ENCODE results near the gene PAPOLG. TPM values are rescaled to one million over a fixed set of nuclear protein-coding genes. Genes with fewer than 3 reads are reported as not detected.
A peak's percentile ranks its signal among the peaks of the same experiment; 100 is the strongest.

The PAPOLG gene
- total RNA-seq, 1 donor from 2014 or later = 60.8 TPM

DNA sequence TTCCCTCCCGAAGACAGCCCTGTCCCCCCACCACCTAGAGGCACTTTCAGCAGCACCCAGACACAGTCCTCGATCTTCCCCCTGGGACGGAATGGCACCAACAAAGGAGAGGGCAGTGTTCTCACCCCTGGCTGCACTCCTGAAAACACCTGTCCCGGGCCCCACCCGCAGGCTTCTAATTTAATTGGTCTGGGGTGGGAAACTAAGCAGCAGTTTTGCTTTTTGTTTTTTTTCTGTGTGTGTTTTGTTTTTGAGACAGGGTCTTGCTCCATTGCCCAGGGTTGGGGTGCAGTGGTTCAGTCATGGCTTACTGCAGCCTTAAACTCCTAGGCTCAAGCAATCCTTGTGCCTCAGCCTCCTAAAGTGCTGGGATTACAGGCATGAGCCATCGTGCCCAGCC lies 86.9 kb downstream of the PAPOLG start:
- H3K36me3 Mint-ChIP-seq = no peaks in the 10 kb centered on the region
- peaks cover 4% of the 10 kb centered on the region for H3K27me3 Mint-ChIP-seq (ENCODE audit: insufficient read depth, low read depth)

DNA sequence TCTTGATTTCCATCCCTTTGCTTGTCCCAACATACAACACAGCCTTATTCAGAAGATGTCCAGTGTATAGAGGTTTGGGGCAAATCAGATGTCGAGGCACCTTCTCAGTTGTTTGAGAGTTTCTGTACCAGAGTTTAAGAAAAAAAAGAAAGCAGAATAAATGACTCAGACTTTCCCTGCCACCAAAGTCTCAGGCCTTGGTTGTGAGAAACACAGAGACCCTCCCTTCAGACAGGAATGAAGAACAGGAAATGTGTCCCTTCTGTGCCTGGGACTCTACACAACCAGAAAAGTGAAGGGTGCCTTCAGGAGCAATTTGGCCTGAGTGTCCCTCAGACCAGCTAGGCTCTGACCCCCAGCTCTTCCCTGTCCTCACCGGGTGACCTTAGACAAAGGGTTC lies 88.0 kb downstream of the PAPOLG start:
- Histone ChIP-seq H4K20me1 (ENCODE audit: low read depth) (no peaks in the 10 kb centered on the region), H3K4me3 (no peak overlapping the region), H3K36me3 (no peaks in the 10 kb centered on the region), H3K27ac (no peak overlapping the region), H3K9ac (no peak overlapping the region), H3K79me2 (ENCODE audit: low read depth) (no peaks in the 10 kb centered on the region), H3K27me3 (peaks cover 2% of the 10 kb centered on the region), H3K4me1 (peaks cover 11% of the 10 kb centered on the region), H3K4me2 (no peak overlapping the region), H2AFZ (replicated peaks) (no peak overlapping the region), H3F3A (ENCODE audit: low read depth) (no peaks in the 10 kb centered on the region), H3K9me3 (ENCODE audit: low read depth) (no peaks in the 10 kb centered on the region)
- Mint-ChIP-seq H3K36me3 (no peaks in the 10 kb centered on the region), H3K27ac (no peak overlapping the region), H3K4me1 (peaks cover 5% of the 10 kb centered on the region), H3K4me3 (no peak overlapping the region), H3K27me3 (ENCODE audit: insufficient read depth, low read depth) (peaks cover 4% of the 10 kb centered on the region), H3K9me3 (no peaks in the 10 kb centered on the region)
- TF ChIP-seq EZH2phosphoT487 (IDR thresholded peaks at IDR 0.05) (no peak), CTCF (IDR thresholded peaks at IDR 0.05) (no peak), EZH2 (IDR thresholded peaks at IDR 0.05) (no peak)
- DNase-seq (ENCODE audit: low spot score) = no peak

More for the DNA sequence above, 86.9 kb downstream of the PAPOLG start:
- no peak overlapping the region for H3K4me3 ChIP-seq
- no peaks in the 10 kb centered on the region for H3K36me3 ChIP-seq
- H3K4me1 ChIP-seq = peaks cover 9% of the 10 kb centered on the region
- TF ChIP-seq EZH2 (IDR thresholded peaks at IDR 0.05) (no peak), EZH2phosphoT487 (IDR thresholded peaks at IDR 0.05) (no peak), CTCF (IDR thresholded peaks at IDR 0.05) (no peak)
- H4K20me1 ChIP-seq (ENCODE audit: low read depth) = no peaks in the 10 kb centered on the region
- no peak overlapping the region for H3K9ac ChIP-seq
- no peak overlapping the region for H2AFZ ChIP-seq (replicated peaks)
- no peaks in the 10 kb centered on the region for H3K9me3 ChIP-seq (ENCODE audit: low read depth)
- Mint-ChIP-seq H3K4me1 (peaks cover 5% of the 10 kb centered on the region), H3K27ac (no peak overlapping the region), H3K4me3 (no peak overlapping the region), H3K9me3 (no peaks in the 10 kb centered on the region)
- H3K27me3 ChIP-seq = peaks cover 13% of the 10 kb centered on the region
- no peak for DNase-seq (ENCODE audit: low spot score)
- H3K27ac ChIP-seq = no peak overlapping the region
- no peak overlapping the region for H3K4me2 ChIP-seq
- no peaks in the 10 kb centered on the region for H3F3A ChIP-seq (ENCODE audit: low read depth)
- H3K79me2 ChIP-seq (ENCODE audit: low read depth) = no peaks in the 10 kb centered on the region

- no peak for DNase-seq (ENCODE audit: low spot score)
- H3K4me1 Mint-ChIP-seq = no peaks in the 10 kb centered on the region
Observed at GRCh38 chr2:60847854-60848253, 91.8 kb downstream of the PAPOLG start.

More at GRCh38 chr2:60847854-60848253, 91.8 kb downstream of the PAPOLG start:
- H3K9me3 ChIP-seq (ENCODE audit: low read depth) = no peaks in the 10 kb centered on the region
- H2AFZ ChIP-seq (replicated peaks) = peak overlapping the region; percentile 1
- no peaks in the 10 kb centered on the region for H3K9me3 Mint-ChIP-seq
- no peaks in the 10 kb centered on the region for H3K36me3 ChIP-seq
- no peaks in the 10 kb centered on the region for H3K36me3 Mint-ChIP-seq
- no peak overlapping the region for H3K27ac ChIP-seq
- no peaks in the 10 kb centered on the region for H3K27me3 ChIP-seq
- H3K79me2 ChIP-seq (ENCODE audit: low read depth) = no peaks in the 10 kb centered on the region
- H3K4me3 Mint-ChIP-seq = no peak overlapping the region
- H4K20me1 ChIP-seq (ENCODE audit: low read depth) = no peaks in the 10 kb centered on the region
- no peak overlapping the region for H3K27ac Mint-ChIP-seq
- H3K27me3 Mint-ChIP-seq (ENCODE audit: insufficient read depth, low read depth) = peaks cover 4% of the 10 kb centered on the region
- H3K4me3 ChIP-seq = no peak overlapping the region
- no peaks in the 10 kb centered on the region for H3F3A ChIP-seq (ENCODE audit: low read depth)
- TF ChIP-seq EZH2phosphoT487 (IDR thresholded peaks at IDR 0.05) = no peak
- no peak for TF ChIP-seq CTCF (IDR thresholded peaks at IDR 0.05)
- TF ChIP-seq EZH2 (IDR thresholded peaks at IDR 0.05) = no peak
- peaks cover 6% of the 10 kb centered on the region for H3K4me1 ChIP-seq
- no peak overlapping the region for H3K9ac ChIP-seq
- H3K4me2 ChIP-seq = no peak overlapping the region

Small RNA genes within 50 kb of the gene (small RNA-seq; reads per million reads assigned to genes)
- gene RN7SL632P (not detected), gene RNU6-612P (not detected)

Other genes with a start within 250 kb of the PAPOLG start
- 0.67 and 1.0 TPM in 2 replicates for gene BCL11A, start 202.6 kb upstream of the PAPOLG start, total RNA-seq (ENCODE audit: low replicate concordance)
- gene REL, start 125.3 kb downstream of the PAPOLG start, total RNA-seq (ENCODE audit: low replicate concordance) = 7.1 and 12.0 TPM in 2 replicates